ENCODE results near the gene DUXA. TPM values are rescaled to one million over a fixed set of nuclear protein-coding genes. Genes with fewer than 3 reads are reported as not detected.
"Not testable (repeated sequence)": the region's sequence is repeated elsewhere in the genome, so short reads cannot be mapped to it uniquely, and the experiment has no call there.

DUXA gene
- polyA plus RNA-seq (ENCODE audit: insufficient read depth in 1 of 5, insufficient read length in 5 of 5, low replicate concordance in 1 of 5) = not detected
- long read RNA-seq, donor 1 = 0 reads
- long read RNA-seq, donor 2 = 0 reads
- long read RNA-seq, donor 3 = 0 reads
- long read RNA-seq, donor 4 = 0 reads
- long read RNA-seq, donor 5 = 0 reads
- long read RNA-seq, donor 6 = 0 reads
- long read RNA-seq, donor 7 = 0 reads
- long read RNA-seq, donor 8 = 0 reads

GRCh38 chr19:57167385-57167784, at the start of gene DUXA:
Gene DUXA (minus strand): TSS chr19:57167485. CDS start chr19:57167443, 42 bp downstream.
- DNase-seq = no peak

DNA sequence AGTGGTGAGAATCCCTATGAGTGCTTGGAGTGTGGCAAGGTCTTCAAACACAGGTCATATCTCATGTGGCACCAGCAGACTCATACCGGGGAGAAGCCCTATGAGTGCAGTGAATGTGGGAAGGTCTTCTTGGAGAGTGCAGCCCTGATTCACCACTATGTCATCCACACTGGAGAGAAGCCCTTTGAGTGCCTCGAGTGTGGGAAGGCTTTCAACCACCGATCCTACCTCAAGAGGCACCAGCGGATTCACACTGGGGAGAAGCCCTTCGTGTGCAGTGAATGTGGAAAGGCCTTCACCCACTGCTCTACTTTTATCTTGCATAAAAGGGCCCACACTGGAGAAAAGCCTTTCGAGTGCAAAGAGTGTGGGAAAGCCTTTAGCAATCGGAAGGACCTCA, 44.8 kb upstream of the DUXA start:
- no peak for DNase-seq

GRCh38 chr19:57210381-57210780, 43.1 kb upstream of the DUXA start:
- DNase-seq = no peak

- no peak for DNase-seq
Measured at GRCh38 chr19:57202160-57202559, 34.9 kb upstream of the DUXA start.

DNA sequence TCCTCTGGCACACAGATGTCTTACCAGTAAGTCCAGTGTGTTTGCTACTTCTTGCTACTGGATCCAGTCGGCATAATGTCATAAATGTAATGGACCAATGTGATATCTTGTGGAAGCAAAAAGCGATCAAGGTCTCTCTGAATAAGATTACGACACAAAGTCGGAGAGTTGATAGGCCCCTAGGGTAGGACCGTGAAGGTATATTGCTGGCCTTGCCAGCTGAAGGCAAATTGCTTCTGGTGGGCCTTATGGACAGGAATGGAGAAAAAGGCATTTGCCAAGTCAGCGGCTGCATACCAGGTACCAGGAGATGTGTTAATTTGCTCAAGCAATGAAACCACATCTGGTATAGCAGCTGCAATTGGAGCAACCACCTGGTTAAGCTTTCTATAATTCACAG, 30.6 kb upstream of the DUXA start:
- DNase-seq = not testable (repeated sequence)

DNA sequence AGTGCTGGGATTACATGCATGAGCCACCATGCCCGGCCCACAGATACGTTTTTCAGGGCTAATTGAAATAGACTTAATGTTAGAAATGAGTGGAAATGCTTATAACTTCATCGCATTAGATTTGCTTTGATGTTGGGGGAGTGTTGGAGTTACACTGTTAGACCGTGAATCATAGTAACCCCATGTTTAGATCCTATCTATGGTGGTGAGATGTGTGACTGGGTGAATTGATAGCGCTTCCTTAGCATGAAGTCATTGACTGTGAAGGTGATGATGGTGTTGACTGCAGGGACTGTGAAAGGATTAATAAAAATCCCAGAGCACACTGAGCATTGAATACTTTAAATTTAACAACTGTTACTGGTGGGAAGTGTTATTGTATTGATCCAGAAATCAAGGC, 25.7 kb upstream of the DUXA start:
- no peak for DNase-seq

- DNase-seq = no peak
Measured at GRCh38 chr19:57192077-57192420, 24.8 kb upstream of the DUXA start.

- peak; percentile 85 to 86 for DNase-seq
Measured at GRCh38 chr19:57191141-57192076, 24.1 kb upstream of the DUXA start, which contains the start of gene ZNF264. Gene ZNF264 (plus strand): TSS chr19:57191500. CDS start chr19:57191914, 414 bp downstream.

GRCh38 chr19:57190301-57190700, 23.0 kb upstream of the DUXA start:
- no peak for DNase-seq

DNA sequence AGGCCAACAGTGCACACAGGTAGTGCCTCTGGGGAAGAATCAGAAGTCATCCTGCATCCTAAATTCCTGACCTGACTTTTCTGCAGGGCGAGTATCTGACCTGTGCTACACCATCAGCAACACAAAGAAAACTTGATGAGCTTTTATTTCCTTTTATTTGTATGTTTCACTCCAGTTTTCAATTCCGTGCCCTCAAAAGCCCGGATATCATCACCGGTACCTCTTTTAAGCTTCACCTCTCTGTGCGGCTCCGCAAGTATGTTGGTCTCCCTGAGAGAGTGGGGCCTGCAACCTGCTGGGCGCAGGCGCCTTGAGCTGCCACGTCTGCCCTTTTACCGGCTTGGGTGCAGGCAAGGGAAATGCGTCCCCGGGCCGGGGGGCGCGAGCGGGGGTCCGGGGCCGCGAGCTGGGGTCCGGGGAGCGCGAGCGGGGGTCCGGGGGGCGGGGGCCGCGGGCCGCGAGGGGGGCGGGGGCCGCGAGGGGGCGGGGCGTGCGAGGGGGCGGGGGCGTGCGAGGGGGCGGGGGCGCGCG, 4.3 kb upstream of the DUXA start:
- peak in 1 of 2 donors; percentile 17 for DNase-seq

GRCh38 chr19:57165846-57166245, 1.4 kb downstream of the DUXA start:
- no peak for DNase-seq

GRCh38 chr19:57161985-57162539, 5.2 kb downstream of the DUXA start:
- DNase-seq = no peak

DNA sequence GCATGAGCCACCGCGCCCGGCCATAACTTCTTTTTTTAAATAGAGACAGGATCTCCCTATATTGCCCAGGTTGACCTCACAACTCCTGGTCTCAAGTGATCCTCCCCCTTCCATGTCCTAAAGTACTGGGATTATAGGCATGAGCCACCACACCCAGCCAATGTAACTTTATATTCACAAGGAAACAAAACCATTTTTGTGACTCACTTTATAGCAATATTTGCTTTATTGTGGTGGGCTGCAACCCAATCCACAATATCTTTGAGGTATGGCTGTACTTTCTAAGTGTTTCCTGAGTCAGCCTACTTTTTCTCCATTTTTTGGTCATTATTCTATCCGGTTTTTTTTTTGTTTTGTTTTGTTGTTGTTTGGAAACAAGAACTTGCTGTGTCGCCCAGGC, 14.4 kb downstream of the DUXA start:
- no peak for DNase-seq

DNA sequence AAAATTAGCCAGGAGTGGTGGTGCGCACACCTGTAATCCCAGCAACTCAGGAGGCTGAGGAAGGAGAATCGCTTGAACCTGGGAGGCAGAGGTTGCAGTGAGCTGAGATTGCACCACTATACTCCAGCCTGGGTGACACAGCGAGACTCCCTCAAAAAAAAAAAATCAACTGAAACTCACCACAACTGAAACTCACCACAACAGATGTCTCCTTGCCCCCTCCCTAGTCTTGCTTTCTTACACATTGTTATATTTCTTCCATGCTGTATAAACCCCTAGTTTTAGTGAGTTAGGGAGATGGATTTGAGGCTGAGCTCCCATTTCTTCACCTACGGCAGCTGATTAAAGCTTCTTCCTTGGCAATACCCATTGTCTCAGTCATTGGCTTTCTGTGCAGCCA, 25.6 kb downstream of the DUXA start:
- DNase-seq = no peak

GRCh38 chr19:57135797-57136196, 31.5 kb downstream of the DUXA start:
- no peak for DNase-seq

DNA sequence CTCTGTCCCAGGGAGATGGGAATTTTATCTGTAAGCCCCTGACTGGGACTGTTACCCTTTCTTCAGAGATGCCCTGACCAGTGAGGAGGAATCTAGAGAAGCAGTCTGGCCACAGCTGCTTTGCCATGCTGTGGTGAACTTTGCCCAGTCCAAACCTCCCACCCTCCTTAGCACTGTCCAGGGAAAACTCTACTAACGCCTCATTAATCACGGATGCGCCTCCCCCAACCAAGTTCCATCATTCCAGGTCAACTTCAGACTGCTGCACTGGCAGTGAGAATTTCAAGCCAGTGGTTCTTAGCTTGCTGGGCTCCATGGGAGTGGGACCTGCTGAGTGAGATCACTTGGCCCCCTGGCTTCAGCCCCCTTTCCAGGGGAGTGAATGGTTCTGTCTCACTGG, 39.9 kb downstream of the DUXA start:
- DNase-seq = not testable (repeated sequence)

GRCh38 chr19:57123882-57124281, 43.4 kb downstream of the DUXA start:
- DNase-seq = no peak

DNA sequence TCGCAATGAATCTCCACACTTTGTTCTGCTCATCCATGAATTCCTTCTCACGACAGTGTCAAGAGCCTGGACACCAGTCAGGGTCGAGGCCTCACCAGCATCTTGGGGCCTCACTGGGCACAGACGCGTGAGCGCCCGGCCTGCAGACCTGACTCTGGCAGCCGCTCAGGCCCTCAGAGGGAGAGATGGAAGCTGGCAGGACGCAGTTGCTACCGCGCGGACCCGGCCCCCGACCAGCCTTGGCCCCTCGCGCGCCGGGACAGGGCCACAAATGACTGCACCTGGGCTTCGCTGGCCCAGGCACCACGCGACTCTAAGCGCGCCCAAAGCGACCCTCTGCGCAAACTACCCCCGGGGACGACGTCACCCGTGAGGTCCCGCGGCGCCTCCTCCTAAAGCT, 48.4 kb downstream of the DUXA start:
- no peak for DNase-seq

- not testable (repeated sequence) for DNase-seq
Measured at GRCh38 chr19:57113501-57113900, 53.8 kb downstream of the DUXA start.

DNA sequence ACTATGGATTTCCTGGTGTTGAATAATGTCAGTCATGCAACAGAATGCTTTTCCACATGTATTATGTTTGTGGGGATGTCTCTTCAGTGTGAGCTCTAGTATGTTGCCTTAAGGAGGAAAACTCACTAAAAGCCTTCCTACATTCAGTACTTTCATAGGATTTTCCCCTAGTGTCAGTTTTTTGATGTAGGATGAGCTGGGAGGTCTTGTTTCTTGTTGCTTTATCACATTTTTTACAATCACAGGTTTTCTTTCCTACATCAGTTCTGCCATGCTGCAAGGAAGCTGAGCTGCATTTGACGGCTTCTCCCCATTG, 56.0 kb downstream of the DUXA start:
- no peak for DNase-seq

DNA sequence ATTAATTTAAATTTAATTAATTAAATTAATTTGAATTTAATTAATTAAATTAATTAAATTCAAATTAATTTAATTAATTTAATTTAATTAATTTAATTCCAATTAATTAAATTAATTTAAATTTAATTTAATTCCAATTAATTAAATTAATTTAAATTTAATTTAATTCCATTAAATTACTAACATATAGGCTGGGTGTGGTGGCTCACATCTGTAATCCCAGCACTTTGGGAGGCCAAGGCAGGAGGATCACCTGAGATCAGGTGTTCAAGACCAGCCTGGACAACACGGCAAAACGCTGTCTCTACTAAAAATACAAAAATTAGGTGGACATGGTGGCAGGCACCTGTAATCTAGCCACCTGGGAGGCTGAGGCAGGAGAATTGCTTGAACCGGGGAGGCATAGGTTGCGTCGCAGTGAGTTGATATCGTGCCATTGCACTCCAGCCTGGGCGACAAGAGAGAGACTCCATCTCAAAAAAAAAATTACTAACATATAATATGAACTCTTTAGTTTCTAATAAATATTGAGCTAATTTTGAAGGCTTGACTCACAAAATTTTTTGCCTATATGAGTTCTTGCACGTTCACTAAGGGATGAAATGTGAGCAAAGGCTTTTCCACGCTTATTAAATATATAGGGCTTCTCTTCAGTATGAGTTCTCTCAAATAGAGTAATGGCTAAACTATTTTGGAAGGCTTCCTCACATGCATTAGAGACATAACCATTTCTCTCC, 56.5 kb downstream of the DUXA start:
- no peak for DNase-seq

DNA sequence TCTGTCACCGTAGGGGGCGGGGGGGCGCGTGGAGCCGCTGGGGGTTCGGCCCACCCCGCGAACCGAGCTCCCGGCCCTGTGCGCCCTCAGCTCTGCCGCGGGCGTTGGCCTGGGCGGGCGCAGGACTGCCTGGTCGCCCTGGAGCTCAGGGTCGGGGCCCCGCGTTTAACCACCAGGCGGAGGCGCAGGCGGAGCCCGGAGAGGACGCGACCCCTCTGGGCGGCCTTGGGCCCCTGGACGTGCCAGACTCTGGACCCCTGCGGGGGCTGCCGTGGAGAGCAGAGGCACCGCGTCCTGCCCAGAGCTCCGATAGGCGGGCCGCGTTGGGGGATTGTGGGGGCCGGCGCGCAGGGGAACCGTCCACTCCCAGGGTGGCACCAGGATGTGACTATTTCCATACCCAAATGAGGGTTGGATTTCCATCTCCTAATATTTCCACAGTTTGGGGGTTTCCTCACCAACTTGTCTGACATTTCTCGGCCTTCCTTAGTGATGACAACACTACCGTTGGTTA, 60.5 kb downstream of the DUXA start:
- DNase-seq = no peak

All from right lung (tissue), 10 donors.